Keratinocyte (primary cell): Measurements from ENCODE around the gene TOPAZ1.

Experiments
- CTCF ChIP-seq, 3 experiments: IDR thresholded peaks in 1 of 3; conservative IDR thresholded peaks in 1 of 3; optimal IDR thresholded peaks in 1 of 3; 2 replicates in 2 of 3; 3 replicates in 1 of 3; pipeline versions ENCODE3 to v1.5.1; 2011; ENCODE audit warnings: low read length in 3 of 3, mild to moderate bottlenecking in 3 of 3, moderate library complexity in 2 of 3, control low read depth in 1 of 3, inconsistent platforms in 1 of 3; ENCODE audit not compliant: insufficient read depth in 2 of 3; ENCODE audit errors: extremely low read depth in 1 of 3
- EZH2 ChIP-seq: IDR thresholded peaks from one replicate; pipeline ENCODE4 v1.6.1; 2012; ENCODE audit warnings: inconsistent platforms, mild to moderate bottlenecking, low read length, moderate library complexity

- TF ChIP-seq CTCF (optimal IDR thresholded peaks at IDR 0.05 in 1 of 3, IDR thresholded peaks at IDR 0.05 in 1 of 3, conservative IDR thresholded peaks at IDR 0.05 in 1 of 3; ENCODE audit: extremely low read depth in 1 of 3, insufficient read depth in 2 of 3, low read length in 3 of 3) (no peak), EZH2 (no peak)
Measured at GRCh38 chr3:44355362-44356033, 113.8 kb downstream of the TOPAZ1 start.
